Endothelial cell of umbilical vein (primary cell): ENCODE data around the gene TXNRD1. TPM values are rescaled to one million over a fixed set of nuclear protein-coding genes. Genes with fewer than 3 reads are reported as not detected.

Experiments
- BruUV-seq: library from RNA; stranded (reverse); fragments of 400-500 nt; replicated peaks from 2 replicates; lab custom pipeline; 2021; lab: Mats Ljungman, UMichigan
- CTCF ChIA-PET: fragments of 300-600, 350-600 bp; sonication (Branson Sonifier 250); formaldehyde crosslinking; loops from one replicate; lab custom pipeline; 2021; ENCODE audit warnings: antibody characterized with exemption, inconsistent platforms; lab: Charles Lee
- POLR2A ChIA-PET: fragments of 300-600, 350-600 bp; sonication (Branson Sonifier 250); formaldehyde crosslinking; loops from one replicate; lab custom pipeline; 2021; ENCODE audit warnings: antibody characterized with exemption, inconsistent platforms; lab: Charles Lee
- DNase-seq: peaks from one replicate; pipeline ENCODE4 v3.0.0-alpha.2; 2011; ENCODE audit warnings: low read depth, low spot score
- FAIRE-seq: peaks from 2 replicates; lab custom pipeline; 2011; peaks lifted over from hg19 to GRCh38; lab: Jason Lieb, UNC
- H2AFZ ChIP-seq: 2 replicates; pipeline ENCODE4 v1.6.0; 2012; ENCODE audit warnings: low read depth, low read length, control low read depth, inconsistent platforms
- H3K27ac ChIP-seq: 2 replicates; pipeline ENCODE4 v1.5.1; 2011; ENCODE audit warnings: low read depth, mild to moderate bottlenecking, control low read depth, low read length, moderate library complexity; ENCODE audit not compliant: insufficient read depth
- H3K27me3 ChIP-seq, 2 experiments: 2 replicates each; pipeline versions ENCODE4 v1.6.0 to v1.6.1; 2011; ENCODE audit warnings: low read length in 2 of 2, mixed read lengths in 1 of 2; ENCODE audit not compliant: control insufficient read depth in 2 of 2, insufficient read depth in 2 of 2
- H3K36me3 ChIP-seq, 2 experiments: 2 replicates in 1 of 2; 3 replicates in 1 of 2; pipeline ENCODE4 v1.5.1; 2011; ENCODE audit warnings: low read length in 2 of 2, mild to moderate bottlenecking in 1 of 2, moderate library complexity in 1 of 2; ENCODE audit not compliant: control insufficient read depth in 2 of 2, insufficient read depth in 2 of 2; ENCODE audit errors: extremely low read depth in 1 of 2
- H3K4me1 ChIP-seq: 3 replicates; pipeline ENCODE4 v1.5.1; 2011; ENCODE audit warnings: mild to moderate bottlenecking, low read length; ENCODE audit not compliant: control insufficient read depth, insufficient read depth; ENCODE audit errors: extremely low read depth
- H3K4me2 ChIP-seq: 2 replicates; pipeline ENCODE4 v1.6.1; 2011; ENCODE audit warnings: low read length, control low read depth, mixed read lengths; ENCODE audit not compliant: insufficient read depth
- H3K4me3 ChIP-seq, 3 experiments: fragments of 200-600 bp in 1 of 3; sonication (generic), shearing (Covaris generic) in 1 of 3; replicated peaks in 1 of 3; 2 replicates each; pipeline ENCODE4 v1.5.1; 2011 to 2016; ENCODE audit warnings: control low read depth in 3 of 3, low read length in 3 of 3, mild to moderate bottlenecking in 2 of 3, inconsistent platforms in 1 of 3, low read depth in 1 of 3, moderate library complexity in 1 of 3; ENCODE audit not compliant: insufficient read depth in 1 of 3
- H3K79me2 ChIP-seq: 2 replicates; pipeline ENCODE4 v1.6.0; 2012; ENCODE audit warnings: low read length, inconsistent platforms; ENCODE audit not compliant: control insufficient read depth, insufficient read depth
- H3K9ac ChIP-seq: replicated peaks from 2 replicates; pipeline ENCODE3; 2011; ENCODE audit warnings: low read length, control low read depth; ENCODE audit not compliant: insufficient read depth; ENCODE audit errors: extremely low read depth
- H3K9me1 ChIP-seq: replicated peaks from 3 replicates; pipeline ENCODE4 v1.6.0; 2011; ENCODE audit warnings: mild to moderate bottlenecking, low read length; ENCODE audit not compliant: control insufficient read depth, insufficient read depth; ENCODE audit errors: extremely low read depth
- H3K9me3 ChIP-seq: replicated peaks from 2 replicates; pipeline ENCODE4 v1.5.1; 2012; ENCODE audit warnings: low read length, inconsistent platforms; ENCODE audit not compliant: control insufficient read depth, insufficient read depth
- H4K20me1 ChIP-seq: replicated peaks from 2 replicates; pipeline ENCODE3; 2011; ENCODE audit warnings: mild to moderate bottlenecking, low read length; ENCODE audit not compliant: control insufficient read depth, insufficient read depth; ENCODE audit errors: extremely low read depth
- CTCF ChIP-seq, 2 donors: IDR thresholded peaks; 1 replicate in 1 of 2; 2 replicates in 1 of 2; pipeline ENCODE4 v1.5.1; 2011; ENCODE audit warnings: low read length in 2 of 2, mild to moderate bottlenecking in 2 of 2, moderate library complexity in 2 of 2, control low read depth in 1 of 2, inconsistent platforms in 1 of 2, low read depth in 1 of 2; ENCODE audit not compliant: insufficient read depth in 1 of 2; ENCODE audit errors: extremely low read depth in 1 of 2
- EZH2 ChIP-seq: IDR thresholded peaks from 2 replicates; pipeline ENCODE4 v1.6.1; 2012; ENCODE audit warnings: borderline replicate concordance, low read depth, mild to moderate bottlenecking, moderate library complexity, low read length, inconsistent platforms; ENCODE audit not compliant: severe bottlenecking
- FOS ChIP-seq: IDR thresholded peaks from 2 replicates; pipeline ENCODE4 v1.6.1; 2011; ENCODE audit warnings: mild to moderate bottlenecking, low read length, moderate library complexity, borderline replicate concordance; ENCODE audit not compliant: insufficient read depth
- GATA2 ChIP-seq: IDR thresholded peaks from 2 replicates; pipeline ENCODE4 v1.7.0; 2011; ENCODE audit warnings: low read depth, mild to moderate bottlenecking, moderate library complexity, mixed read lengths, low read length; ENCODE audit not compliant: insufficient read length, insufficient read depth
- JUN ChIP-seq: IDR thresholded peaks from 2 replicates; pipeline ENCODE4 v1.6.1; 2011; ENCODE audit warnings: borderline replicate concordance, low read depth; ENCODE audit not compliant: insufficient read length, insufficient read depth
- MAX ChIP-seq: IDR thresholded peaks from 2 replicates; pipeline ENCODE4 v1.6.1; 2011; ENCODE audit not compliant: insufficient read depth, insufficient read length
- MYC ChIP-seq: IDR thresholded peaks from one replicate; pipeline ENCODE4 v1.6.1; 2011; ENCODE audit warnings: mild to moderate bottlenecking, low read depth, low read length
- POLR2A ChIP-seq: IDR thresholded peaks from 2 replicates; pipeline ENCODE4 v1.6.1; 2012; ENCODE audit warnings: low read depth, mild to moderate bottlenecking, control low read depth, low read length
- POLR2AphosphoS5 ChIP-seq: IDR thresholded peaks from 2 replicates; pipeline ENCODE4 v1.6.1; 2012; ENCODE audit warnings: low read depth, mild to moderate bottlenecking, control low read depth, low read length, moderate library complexity; ENCODE audit not compliant: insufficient read depth
- dilution Hi-C: fragments of 300-500 bp; cut with MboI; formaldehyde crosslinking; loops from one replicate; pipeline ENCODE4 v1.15.0; 2019; ENCODE audit warnings: low sequenced_read_pairs; ENCODE audit not compliant: extremely low pct_ligation_motif_present
- intact Hi-C: fragments of 100-400 bp; cut with micrococcal nuclease; formaldehyde crosslinking; loops from one replicate; pipeline ENCODE4 v1.10.0; 2022
- polyA plus RNA-seq, 4 experiments: library from polyadenylated mRNA; depleted of rRNA in 3 of 4; stranded (reverse) in 3 of 4; unstranded in 1 of 4; fragments of >200 nt; gene quantifications; 2 replicates each; pipeline versions ENCODE4 v1.2.1 to v1.2.3, GENCODE V29; 2011 to 2012; ENCODE audit warnings: missing spikeins in 1 of 4
- total RNA-seq: library from RNA; stranded (reverse); gene quantifications from 2 replicates; pipeline ENCODE4 v1.2.3, GENCODE V29; 2021

TXNRD1 gene
- total and polyA plus RNA-seq, 2 donors (not counting 3 experiments of a cell fraction or from before 2014, with no cell fraction given): 309 to 566 TPM

- Histone ChIP-seq H3K4me2 (no peak overlapping the region), H4K20me1 (no peaks in the 10 kb centered on the region), H3K4me3 (no peak overlapping the region), H2AFZ (no peak overlapping the region), H3K4me1 (no peaks in the 10 kb centered on the region), H3K36me3 (no peaks in the 10 kb centered on the region), H3K9me1 (no peaks in the 10 kb centered on the region), H3K9ac (no peak overlapping the region), H3K27ac (no peak overlapping the region), H3K79me2 (no peaks in the 10 kb centered on the region), H3K9me3 (no peaks in the 10 kb centered on the region), H3K27me3 (no peaks in the 10 kb centered on the region)
- TF ChIP-seq GATA2 (no peak), MYC (no peak), POLR2AphosphoS5 (no peak), FOS (no peak), MAX (no peak), EZH2 (no peak), POLR2A (no peak), JUN (no peak), CTCF (IDR thresholded peaks at IDR 0.05; ENCODE audit: extremely low read depth in 1 of 2, insufficient read depth in 1 of 2, low read depth in 1 of 2, low read length in 2 of 2) (no peak)
- ChIA-PET CTCF (interaction anchor here (0.7 to 3.4 kb wide), 3 partner anchors 10 to 221 kb away, joined by 3 to 12 read pairs (median 5); no protein-coding TSS in a partner anchor), POLR2A (no interaction called here)
- FAIRE-seq (no peak), DNase-seq (no peak)
- no TSS peak for BruUV-seq
- dilution Hi-C loops (no loop called here), intact Hi-C loops (no loop called here)
Observed at GRCh38 chr12:104187446-104188155, 28.0 kb upstream of the TXNRD1 start.
